MCF 10A (cell line): ENCODE data around the gene UBL7. TPM values are rescaled to one million over a fixed set of nuclear protein-coding genes. Genes with fewer than 3 reads are reported as not detected.

Experiments
- BruUV-seq: library from RNA; stranded (reverse); fragments of 400-500 nt; replicated peaks from 2 replicates; lab custom pipeline; 2021; lab: Mats Ljungman, UMichigan
- CTCF ChIA-PET: fragments of 300-600 bp; sonication (Branson Sonifier 250); formaldehyde crosslinking; extraction: SDS; loops from one replicate; lab custom pipeline; 2021; ENCODE audit warnings: antibody characterized with exemption, inconsistent platforms; lab: Yijun Ruan, JAX
- POLR2A ChIA-PET: fragments of 300-600, 350-650 bp; sonication (Branson Sonifier 250); formaldehyde crosslinking; extraction: SDS; loops from one replicate; lab custom pipeline; 2020; ENCODE audit warnings: antibody characterized with exemption, inconsistent platforms; lab: Yijun Ruan, JAX
- DNase-seq: peaks from one replicate; pipeline ENCODE4 v3.0.0-alpha.2; 2018; ENCODE audit not compliant: unreplicated experiment
- H3K27ac Mint-ChIP-seq: one replicate; pipeline ENCODE4 v1.8.0; 2022; ENCODE audit warnings: mild to moderate bottlenecking, low read depth, mixed read lengths; ENCODE audit not compliant: unreplicated experiment
- H3K27me3 Mint-ChIP-seq: one replicate; pipeline ENCODE4 v1.8.0; 2022; ENCODE audit warnings: mixed read lengths; ENCODE audit not compliant: insufficient read depth, unreplicated experiment
- H3K36me3 Mint-ChIP-seq: one replicate; pipeline ENCODE4 v1.8.0; 2022; ENCODE audit warnings: mild to moderate bottlenecking, moderate library complexity, mixed read lengths; ENCODE audit not compliant: insufficient read depth, unreplicated experiment
- H3K4me1 Mint-ChIP-seq: one replicate; pipeline ENCODE4 v1.8.0; 2022; ENCODE audit warnings: mixed read lengths; ENCODE audit not compliant: insufficient read depth, unreplicated experiment
- H3K4me3 Mint-ChIP-seq: one replicate; pipeline ENCODE4 v1.8.0; 2022; ENCODE audit warnings: mild to moderate bottlenecking, moderate library complexity, mixed read lengths; ENCODE audit not compliant: unreplicated experiment
- H3K9me3 Mint-ChIP-seq: one replicate; pipeline ENCODE4 v1.8.0; 2022; ENCODE audit warnings: mixed read lengths; ENCODE audit not compliant: unreplicated experiment
- CTCF ChIP-seq: fragments of 200-600 bp; IDR thresholded peaks from one replicate; pipeline ENCODE4 v1.8.0; 2022; ENCODE audit warnings: antibody characterized with exemption, mild to moderate bottlenecking; ENCODE audit not compliant: unreplicated experiment
- intact Hi-C: fragments of 100-400 bp; cut with micrococcal nuclease; formaldehyde crosslinking; loops from 2 replicates; pipeline ENCODE4 v1.14.1; 2022
- total RNA-seq: library from RNA; stranded (reverse); gene quantifications from 2 replicates; pipeline ENCODE4 v1.2.3, GENCODE V29; 2022

The UBL7 gene
- total RNA-seq, 1 experiment from 2014 or later = 56.4 TPM

GRCh38 chr15:74432968-74433591 lies 27.9 kb downstream of the UBL7 start:
- no peak for TF ChIP-seq CTCF
- no TSS peak for BruUV-seq
- Mint-ChIP-seq H3K36me3 (peaks cover 12% of the 10 kb centered on the region), H3K4me3 (peak overlapping the region; percentile 60), H3K4me1 (no peaks in the 10 kb centered on the region), H3K27me3 (no peaks in the 10 kb centered on the region), H3K9me3 (no peaks in the 10 kb centered on the region), H3K27ac (no peak overlapping the region)
- no peak for DNase-seq
- intact Hi-C loops = no loop called here
- CTCF ChIA-PET = interaction anchor here (0.7 to 1.5 kb wide), 2 partner anchors 51 to 796 kb away, joined by 4 read pairs; no protein-coding TSS in a partner anchor
- POLR2A ChIA-PET = no interaction called here

- BruUV-seq = TSS peak; percentile 21
- ChIA-PET POLR2A (no interaction called here), CTCF (interaction anchor here (0.7 to 1.5 kb wide), 3 partner anchors 47 to 58 kb away, joined by 3 to 4 read pairs (median 4); no protein-coding TSS in a partner anchor)
- no peaks in the 10 kb centered on the region for H3K9me3 Mint-ChIP-seq
- TF ChIP-seq CTCF = no peak
- intact Hi-C loops = no loop called here
- no peaks in the 10 kb centered on the region for H3K27me3 Mint-ChIP-seq
- H3K27ac Mint-ChIP-seq = no peak overlapping the region
- no peak for DNase-seq
- H3K4me1 Mint-ChIP-seq = no peaks in the 10 kb centered on the region
- H3K36me3 Mint-ChIP-seq = peaks cover 12% of the 10 kb centered on the region
- peak overlapping the region; percentile 29 for H3K4me3 Mint-ChIP-seq
Observed at GRCh38 chr15:74432271-74432967, 28.5 kb downstream of the UBL7 start.

GRCh38 chr15:74431645-74432044 lies 29.3 kb downstream of the UBL7 start:
- H3K4me1 Mint-ChIP-seq = no peaks in the 10 kb centered on the region
- no peaks in the 10 kb centered on the region for H3K27me3 Mint-ChIP-seq
- no TSS peak for BruUV-seq
- ChIA-PET POLR2A (no interaction called here), CTCF (interaction anchor here (0.6 to 1.5 kb wide), 6 partner anchors 49 to 81 kb away, joined by 3 to 7 read pairs (median 4); no protein-coding TSS in a partner anchor)
- H3K27ac Mint-ChIP-seq = no peak overlapping the region
- peak overlapping the region; percentile 29 for H3K4me3 Mint-ChIP-seq
- DNase-seq = no peak
- no peak for TF ChIP-seq CTCF
- intact Hi-C loops = no loop called here
- H3K36me3 Mint-ChIP-seq = peaks cover 12% of the 10 kb centered on the region
- H3K9me3 Mint-ChIP-seq = no peaks in the 10 kb centered on the region

GRCh38 chr15:74431116-74431515 lies 29.8 kb downstream of the UBL7 start:
- ChIA-PET POLR2A (interaction anchor here (1.1 kb wide), 1 partner anchor 31 kb away, joined by 5 read pairs; no protein-coding TSS in a partner anchor), CTCF (interaction anchor here (0.6 to 1.5 kb wide), 5 partner anchors 49 to 80 kb away, joined by 3 to 7 read pairs (median 3); no protein-coding TSS in a partner anchor)
- no TSS peak for BruUV-seq
- Mint-ChIP-seq H3K27me3 (no peaks in the 10 kb centered on the region), H3K9me3 (no peaks in the 10 kb centered on the region), H3K27ac (no peak overlapping the region), H3K4me3 (no peak overlapping the region), H3K4me1 (no peaks in the 10 kb centered on the region), H3K36me3 (peaks cover 12% of the 10 kb centered on the region)
- no peak for TF ChIP-seq CTCF
- intact Hi-C loops = no loop called here
- DNase-seq = no peak
